ENCODE measurements around the gene CLASP2. TPM values are rescaled to one million over a fixed set of nuclear protein-coding genes. Genes with fewer than 3 reads are reported as not detected.

Gene CLASP2
- total RNA-seq, 1 donor: 71.8 TPM

- H3K9me3 ChIP-seq (ENCODE audit: low read depth, low read length): no peaks in the 10 kb centered on the region
- H3K4me3 ChIP-seq (ENCODE audit: low read length): no peak overlapping the region
- H3K4me1 ChIP-seq (ENCODE audit: insufficient read depth, low read length): no peaks in the 10 kb centered on the region
- no peaks in the 10 kb centered on the region for H3K27me3 ChIP-seq (ENCODE audit: insufficient read depth, low read length)
Observed at GRCh38 chr3:33634262-33634661, 83.8 kb downstream of the CLASP2 start.

- Histone ChIP-seq H3K4me1 (ENCODE audit: insufficient read depth, low read length) (no peaks in the 10 kb centered on the region), H3K27me3 (ENCODE audit: insufficient read depth, low read length) (no peaks in the 10 kb centered on the region), H3K4me3 (ENCODE audit: low read length) (no peak overlapping the region), H3K9me3 (ENCODE audit: low read depth, low read length) (no peaks in the 10 kb centered on the region)
Observed at GRCh38 chr3:33629219-33629618, 88.8 kb downstream of the CLASP2 start.

- Histone ChIP-seq H3K4me1 (ENCODE audit: insufficient read depth, low read length) (no peaks in the 10 kb centered on the region), H3K9me3 (ENCODE audit: low read depth, low read length) (no peaks in the 10 kb centered on the region), H3K27me3 (ENCODE audit: insufficient read depth, low read length) (no peaks in the 10 kb centered on the region), H3K4me3 (ENCODE audit: low read length) (no peak overlapping the region)
Observed at GRCh38 chr3:33624756-33625155, 93.3 kb downstream of the CLASP2 start.

- no peaks in the 10 kb centered on the region for H3K4me1 ChIP-seq (ENCODE audit: insufficient read depth, low read length)
- H3K27me3 ChIP-seq (ENCODE audit: insufficient read depth, low read length): no peaks in the 10 kb centered on the region
- no peak overlapping the region for H3K4me3 ChIP-seq (ENCODE audit: low read length)
- H3K9me3 ChIP-seq (ENCODE audit: low read depth, low read length): no peaks in the 10 kb centered on the region
Observed at GRCh38 chr3:33613041-33613440, 105.0 kb downstream of the CLASP2 start.

GRCh38 chr3:33612607-33613006 is 105.4 kb downstream of the CLASP2 start:
- no peak overlapping the region for H3K4me3 ChIP-seq (ENCODE audit: low read length)
- no peaks in the 10 kb centered on the region for H3K4me1 ChIP-seq (ENCODE audit: insufficient read depth, low read length)
- H3K27me3 ChIP-seq (ENCODE audit: insufficient read depth, low read length): no peaks in the 10 kb centered on the region
- H3K9me3 ChIP-seq (ENCODE audit: low read depth, low read length): no peaks in the 10 kb centered on the region

- H3K9me3 ChIP-seq (ENCODE audit: low read depth, low read length): no peaks in the 10 kb centered on the region
- H3K27me3 ChIP-seq (ENCODE audit: insufficient read depth, low read length): no peaks in the 10 kb centered on the region
- H3K4me3 ChIP-seq (ENCODE audit: low read length): no peak overlapping the region
- no peaks in the 10 kb centered on the region for H3K4me1 ChIP-seq (ENCODE audit: insufficient read depth, low read length)
Observed at GRCh38 chr3:33602829-33603228, 115.2 kb downstream of the CLASP2 start.

- H3K27me3 ChIP-seq (ENCODE audit: insufficient read depth, low read length): no peaks in the 10 kb centered on the region
- no peaks in the 10 kb centered on the region for H3K9me3 ChIP-seq (ENCODE audit: low read depth, low read length)
- no peak overlapping the region for H3K4me3 ChIP-seq (ENCODE audit: low read length)
- H3K4me1 ChIP-seq (ENCODE audit: insufficient read depth, low read length): no peaks in the 10 kb centered on the region
Observed at GRCh38 chr3:33597257-33597689, 120.8 kb downstream of the CLASP2 start.

- no peaks in the 10 kb centered on the region for H3K4me1 ChIP-seq (ENCODE audit: insufficient read depth, low read length)
- H3K9me3 ChIP-seq (ENCODE audit: low read depth, low read length): no peaks in the 10 kb centered on the region
- no peaks in the 10 kb centered on the region for H3K27me3 ChIP-seq (ENCODE audit: insufficient read depth, low read length)
- H3K4me3 ChIP-seq (ENCODE audit: low read length): no peak overlapping the region
Observed at GRCh38 chr3:33592999-33593398, 125.1 kb downstream of the CLASP2 start.

GRCh38 chr3:33590541-33590940 is 127.5 kb downstream of the CLASP2 start:
- H3K27me3 ChIP-seq (ENCODE audit: insufficient read depth, low read length): no peaks in the 10 kb centered on the region

GRCh38 chr3:33586402-33586801 is 131.7 kb downstream of the CLASP2 start:
- Histone ChIP-seq H3K27me3 (ENCODE audit: insufficient read depth, low read length) (no peaks in the 10 kb centered on the region), H3K4me1 (ENCODE audit: insufficient read depth, low read length) (no peaks in the 10 kb centered on the region), H3K9me3 (ENCODE audit: low read depth, low read length) (no peaks in the 10 kb centered on the region), H3K4me3 (ENCODE audit: low read length) (no peak overlapping the region)

More at GRCh38 chr3:33590541-33590940, 127.5 kb downstream of the CLASP2 start:
- Histone ChIP-seq H3K4me1 (ENCODE audit: insufficient read depth, low read length) (no peaks in the 10 kb centered on the region), H3K4me3 (ENCODE audit: low read length) (no peak overlapping the region), H3K9me3 (ENCODE audit: low read depth, low read length) (no peaks in the 10 kb centered on the region)

GRCh38 chr3:33582234-33582633 is 135.8 kb downstream of the CLASP2 start:
- H3K9me3 ChIP-seq (ENCODE audit: low read depth, low read length): no peaks in the 10 kb centered on the region
- no peak overlapping the region for H3K4me3 ChIP-seq (ENCODE audit: low read length)
- H3K4me1 ChIP-seq (ENCODE audit: insufficient read depth, low read length): no peaks in the 10 kb centered on the region
- no peaks in the 10 kb centered on the region for H3K27me3 ChIP-seq (ENCODE audit: insufficient read depth, low read length)

- Histone ChIP-seq H3K9me3 (ENCODE audit: low read depth, low read length) (no peaks in the 10 kb centered on the region), H3K4me3 (ENCODE audit: low read length) (no peak overlapping the region), H3K27me3 (ENCODE audit: insufficient read depth, low read length) (no peaks in the 10 kb centered on the region), H3K4me1 (ENCODE audit: insufficient read depth, low read length) (no peaks in the 10 kb centered on the region)
Observed at GRCh38 chr3:33581666-33582065, 136.4 kb downstream of the CLASP2 start.

- Histone ChIP-seq H3K4me1 (ENCODE audit: insufficient read depth, low read length) (no peaks in the 10 kb centered on the region), H3K27me3 (ENCODE audit: insufficient read depth, low read length) (no peaks in the 10 kb centered on the region), H3K9me3 (ENCODE audit: low read depth, low read length) (no peaks in the 10 kb centered on the region), H3K4me3 (ENCODE audit: low read length) (no peak overlapping the region)
Observed at GRCh38 chr3:33579840-33580239, 138.2 kb downstream of the CLASP2 start.

- Histone ChIP-seq H3K4me3 (ENCODE audit: low read length) (no peak overlapping the region), H3K9me3 (ENCODE audit: low read depth, low read length) (no peaks in the 10 kb centered on the region), H3K27me3 (ENCODE audit: insufficient read depth, low read length) (no peaks in the 10 kb centered on the region), H3K4me1 (ENCODE audit: insufficient read depth, low read length) (no peaks in the 10 kb centered on the region)
Observed at GRCh38 chr3:33579178-33579510, 138.9 kb downstream of the CLASP2 start.

- no peaks in the 10 kb centered on the region for H3K4me1 ChIP-seq (ENCODE audit: insufficient read depth, low read length)
- no peak overlapping the region for H3K4me3 ChIP-seq (ENCODE audit: low read length)
- H3K9me3 ChIP-seq (ENCODE audit: low read depth, low read length): no peaks in the 10 kb centered on the region
- no peaks in the 10 kb centered on the region for H3K27me3 ChIP-seq (ENCODE audit: insufficient read depth, low read length)
Observed at GRCh38 chr3:33578325-33579177, 139.5 kb downstream of the CLASP2 start.

GRCh38 chr3:33577588-33577987 is 140.5 kb downstream of the CLASP2 start:
- H3K4me1 ChIP-seq (ENCODE audit: insufficient read depth, low read length): no peaks in the 10 kb centered on the region

More at GRCh38 chr3:33577588-33577987, 140.5 kb downstream of the CLASP2 start:
- Histone ChIP-seq H3K4me3 (ENCODE audit: low read length) (no peak overlapping the region), H3K9me3 (ENCODE audit: low read depth, low read length) (no peaks in the 10 kb centered on the region), H3K27me3 (ENCODE audit: insufficient read depth, low read length) (no peaks in the 10 kb centered on the region)

Data from mononuclear cell (primary cell).